GM21576 (cell line): ENCODE results near the gene POLR3B.

Experiments used
- ATAC-seq: cut with Tn5 transposase; IDR thresholded peaks from one replicate; pipeline ENCODE4 v1.9.1; 2021; ENCODE audit warnings: mild to moderate bottlenecking, moderate library complexity; ENCODE audit not compliant: unreplicated experiment

The POLR3B gene

GRCh38 chr12:106409878-106410277, 52.3 kb downstream of the POLR3B start:
- ATAC-seq, result no peak

- no peak for ATAC-seq
Observed at GRCh38 chr12:106412563-106412962, 55.0 kb downstream of the POLR3B start.

- ATAC-seq, result no peak
Observed at GRCh38 chr12:106415134-106415533, 57.6 kb downstream of the POLR3B start.

- no peak for ATAC-seq
Observed at GRCh38 chr12:106416273-106416672, 58.7 kb downstream of the POLR3B start.

GRCh38 chr12:106417926-106418910, 60.7 kb downstream of the POLR3B start:
- no peak for ATAC-seq

GRCh38 chr12:106418970-106419369, 61.4 kb downstream of the POLR3B start:
- no peak for ATAC-seq

- no peak for ATAC-seq
Observed at GRCh38 chr12:106423291-106423690, 65.7 kb downstream of the POLR3B start.

GRCh38 chr12:106425061-106425702, 67.6 kb downstream of the POLR3B start:
- ATAC-seq, result no peak

GRCh38 chr12:106427917-106428316, 70.4 kb downstream of the POLR3B start:
- no peak for ATAC-seq

- ATAC-seq, result no peak
Observed at GRCh38 chr12:106428384-106428783, 70.8 kb downstream of the POLR3B start.

- no peak for ATAC-seq
Observed at GRCh38 chr12:106429043-106429552, 71.5 kb downstream of the POLR3B start.

- ATAC-seq, result no peak
Observed at GRCh38 chr12:106429636-106430035, 72.1 kb downstream of the POLR3B start.

GRCh38 chr12:106431839-106432411, 74.4 kb downstream of the POLR3B start:
- ATAC-seq, result no peak

GRCh38 chr12:106433055-106433454, 75.5 kb downstream of the POLR3B start:
- ATAC-seq, result no peak

GRCh38 chr12:106434526-106434925, 77.0 kb downstream of the POLR3B start:
- ATAC-seq, result no peak

- ATAC-seq, result no peak
Observed at GRCh38 chr12:106436164-106436563, 78.6 kb downstream of the POLR3B start.

- ATAC-seq, result no peak
Observed at GRCh38 chr12:106442575-106442974, 85.0 kb downstream of the POLR3B start.

- no peak for ATAC-seq
Observed at GRCh38 chr12:106445053-106445452, 87.5 kb downstream of the POLR3B start.

- no peak for ATAC-seq
Observed at GRCh38 chr12:106445959-106446358, 88.4 kb downstream of the POLR3B start.

GRCh38 chr12:106446419-106447092, 89.0 kb downstream of the POLR3B start:
- ATAC-seq, result no peak

- no peak for ATAC-seq
Observed at GRCh38 chr12:106452309-106452708, 94.8 kb downstream of the POLR3B start.
